Stimulated activated CD8-positive, alpha-beta memory T cell treated with anti-CD3 and anti-CD28 coated beads, Interleukin-7, amount 100 ng/mL, for 48 hours (primary cell): ENCODE results near the gene E2F1.

ENCODE experiments used
- DNase-seq, 2 donors: peaks; one replicate each; pipeline ENCODE4 v3.0.0-alpha.2; 2020; ENCODE audit warnings: low read depth in 1 of 2; ENCODE audit errors: extremely low read depth in 1 of 2

Gene E2F1

DNA sequence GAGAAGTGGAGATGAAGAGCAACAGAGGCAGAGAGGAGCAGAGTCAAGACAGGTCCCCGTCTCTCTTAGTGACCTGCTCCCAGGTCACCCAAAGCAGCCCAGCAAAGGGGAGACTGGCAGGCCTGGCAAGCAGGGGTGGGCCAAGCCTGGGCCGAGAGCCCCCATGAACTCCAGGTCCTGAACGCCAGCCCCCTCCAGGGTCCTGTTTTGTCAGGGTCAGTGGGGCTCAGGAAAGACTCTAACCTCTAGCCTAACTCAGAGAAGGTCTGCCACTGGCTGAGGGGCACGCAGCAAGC is 13.1 kb downstream of the E2F1 start:
- DNase-seq, result no peak

- DNase-seq, result no peak
These were observed 13.6 kb downstream of the E2F1 start for GRCh38 chr20:33672426-33673113.

DNA sequence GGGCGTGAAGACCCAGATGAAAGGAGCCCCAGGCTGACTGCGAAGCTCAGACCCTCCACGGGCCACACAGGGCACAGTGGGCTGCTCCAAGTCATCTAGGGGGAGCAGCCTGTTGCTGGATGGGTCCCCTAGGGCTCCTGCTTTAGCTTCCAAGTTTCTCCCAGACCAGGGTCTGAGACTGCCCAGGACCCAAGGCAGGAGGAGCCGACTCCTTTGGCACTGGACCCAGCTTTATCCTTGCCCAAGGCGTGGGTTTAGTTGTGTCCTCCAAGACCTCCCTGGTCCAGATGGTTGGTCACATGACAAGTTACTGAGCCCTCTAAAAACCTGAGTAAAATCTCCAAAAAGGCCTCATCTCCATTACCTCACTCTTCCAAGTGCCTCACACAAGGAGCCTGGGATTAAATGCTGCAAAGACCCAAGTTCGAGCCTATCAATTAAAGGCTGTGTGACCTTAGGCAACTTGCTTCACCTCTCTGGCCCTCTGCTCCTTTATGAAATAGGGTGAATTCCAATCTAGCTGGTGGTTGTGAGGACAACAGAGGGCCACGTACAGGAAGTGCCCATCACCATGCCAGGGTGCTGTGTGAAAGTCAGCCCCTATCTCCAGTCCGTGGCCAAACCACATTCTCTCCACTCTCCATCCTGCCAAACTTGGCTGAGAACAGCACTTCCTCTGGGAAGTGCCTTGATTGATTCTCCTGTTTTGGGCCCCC is 14.5 kb downstream of the E2F1 start:
- no peak for DNase-seq

GRCh38 chr20:33670715-33671499 is 15.3 kb downstream of the E2F1 start:
- no peak for DNase-seq

DNA sequence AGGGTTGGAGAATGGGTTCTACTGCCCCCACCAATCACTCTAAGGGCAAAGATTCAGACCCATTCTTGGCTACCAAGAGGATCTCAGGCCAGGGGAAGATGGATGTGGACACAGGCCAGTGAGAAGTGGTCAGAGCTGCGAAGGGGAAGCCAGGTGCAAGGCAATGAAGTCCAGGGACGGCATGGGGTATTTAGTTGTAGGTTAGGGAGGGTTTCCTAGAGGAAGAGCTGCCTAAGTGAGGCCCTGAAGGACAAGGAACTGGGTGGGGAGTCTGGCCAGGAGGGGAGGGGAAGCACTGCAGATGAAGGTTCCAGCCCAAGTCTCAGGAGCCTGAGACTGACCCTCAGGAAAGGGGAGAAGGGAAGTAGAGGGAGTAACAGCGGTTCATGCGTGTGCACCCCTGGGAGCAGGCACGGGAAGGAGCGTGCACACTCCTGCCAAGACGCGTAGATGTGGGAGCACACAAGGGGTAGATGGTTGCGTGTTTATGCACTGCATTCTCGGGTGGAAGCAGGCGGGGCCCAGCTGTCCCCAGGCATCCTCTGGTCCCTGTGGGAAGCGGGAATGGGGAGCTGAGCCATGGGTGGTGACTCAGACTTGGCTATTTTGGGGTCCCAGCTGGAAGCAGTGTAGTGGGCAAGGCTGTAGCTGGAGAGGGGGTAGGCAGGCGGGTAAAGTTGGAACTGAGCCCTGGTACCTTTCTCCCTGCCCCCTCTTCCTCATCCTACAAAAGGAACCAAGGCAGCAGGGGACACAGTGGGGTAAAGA is 16.1 kb downstream of the E2F1 start:
- DNase-seq, result no peak

- DNase-seq, result no peak
These were observed 17.0 kb downstream of the E2F1 start for GRCh38 chr20:33669224-33669623.

GRCh38 chr20:33668466-33669155 is 17.6 kb downstream of the E2F1 start:
- DNase-seq, result no peak

DNA sequence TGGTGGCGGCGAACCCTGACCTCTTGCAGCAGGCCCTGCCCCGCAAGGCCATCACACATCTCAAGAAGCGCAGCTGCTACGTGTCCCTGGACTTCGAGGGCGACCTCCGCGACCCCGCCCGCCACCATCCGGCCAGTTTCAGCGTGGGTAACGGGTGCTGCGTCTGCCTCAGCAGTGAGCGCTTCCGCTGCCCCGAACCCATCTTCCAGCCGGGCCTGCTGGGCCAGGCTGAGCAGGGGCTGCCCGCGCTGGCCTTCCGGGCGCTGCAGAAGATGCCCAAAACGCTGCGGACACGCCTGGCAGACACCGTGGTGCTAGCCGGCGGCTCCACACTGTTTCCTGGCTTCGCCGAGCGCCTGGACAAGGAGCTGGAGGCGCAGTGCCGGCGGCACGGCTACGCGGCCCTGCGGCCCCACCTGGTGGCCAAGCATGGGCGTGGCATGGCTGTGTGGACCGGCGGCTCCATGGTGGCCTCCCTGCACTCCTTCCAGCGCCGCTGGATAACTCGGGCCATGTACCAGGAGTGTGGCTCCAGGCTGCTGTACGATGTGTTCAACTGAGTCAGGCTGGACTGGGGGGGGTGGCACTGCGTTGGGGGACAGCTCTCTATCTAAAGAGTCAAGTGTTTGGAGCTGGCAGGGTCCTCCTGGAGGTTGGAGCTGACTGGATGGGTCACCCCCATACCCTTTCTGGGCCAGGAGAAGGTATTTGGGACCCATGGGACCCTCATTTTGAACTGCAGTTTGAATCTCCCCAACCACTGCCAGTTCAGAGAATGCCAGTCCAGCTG is 18.3 kb downstream of the E2F1 start:
- peak in 1 of 2 donors; percentile 61 for DNase-seq

DNA sequence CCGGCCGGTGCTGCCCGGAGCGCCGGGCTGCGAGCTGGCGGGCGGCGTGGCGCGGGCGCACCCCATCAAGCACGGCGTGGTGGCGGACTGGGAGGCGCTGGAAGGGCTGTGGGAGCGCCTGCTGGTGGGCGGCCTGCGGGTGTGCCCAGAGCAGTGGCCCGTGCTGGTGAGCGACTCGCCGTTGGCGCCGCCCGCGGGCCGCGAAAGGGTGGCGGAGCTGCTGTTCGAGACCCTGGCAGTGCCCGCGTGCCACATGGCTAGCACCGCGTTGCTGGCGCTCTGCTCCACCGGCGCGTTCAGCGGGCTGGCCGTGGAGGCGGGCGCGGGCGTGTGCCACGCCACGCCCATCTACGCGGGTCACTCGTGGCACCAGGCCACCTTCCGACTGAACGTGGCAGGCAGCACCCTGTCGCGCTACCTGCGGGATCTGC is 18.9 kb downstream of the E2F1 start:
- DNase-seq, result peak in 1 of 2 donors; percentile 33

GRCh38 chr20:33666293-33667244 is 19.6 kb downstream of the E2F1 start, which contains the start of gene ACTL10:
Gene ACTL10, plus strand, starts transcription at chr20:33666943. Its CDS starts 555 bp downstream, at chr20:33667498.
- peak; percentile 81 to 86 for DNase-seq

- no peak for DNase-seq
These were observed 21.4 kb downstream of the E2F1 start for GRCh38 chr20:33664762-33665144.

- no peak for DNase-seq
These were observed 22.0 kb downstream of the E2F1 start for GRCh38 chr20:33664085-33664761.

DNA sequence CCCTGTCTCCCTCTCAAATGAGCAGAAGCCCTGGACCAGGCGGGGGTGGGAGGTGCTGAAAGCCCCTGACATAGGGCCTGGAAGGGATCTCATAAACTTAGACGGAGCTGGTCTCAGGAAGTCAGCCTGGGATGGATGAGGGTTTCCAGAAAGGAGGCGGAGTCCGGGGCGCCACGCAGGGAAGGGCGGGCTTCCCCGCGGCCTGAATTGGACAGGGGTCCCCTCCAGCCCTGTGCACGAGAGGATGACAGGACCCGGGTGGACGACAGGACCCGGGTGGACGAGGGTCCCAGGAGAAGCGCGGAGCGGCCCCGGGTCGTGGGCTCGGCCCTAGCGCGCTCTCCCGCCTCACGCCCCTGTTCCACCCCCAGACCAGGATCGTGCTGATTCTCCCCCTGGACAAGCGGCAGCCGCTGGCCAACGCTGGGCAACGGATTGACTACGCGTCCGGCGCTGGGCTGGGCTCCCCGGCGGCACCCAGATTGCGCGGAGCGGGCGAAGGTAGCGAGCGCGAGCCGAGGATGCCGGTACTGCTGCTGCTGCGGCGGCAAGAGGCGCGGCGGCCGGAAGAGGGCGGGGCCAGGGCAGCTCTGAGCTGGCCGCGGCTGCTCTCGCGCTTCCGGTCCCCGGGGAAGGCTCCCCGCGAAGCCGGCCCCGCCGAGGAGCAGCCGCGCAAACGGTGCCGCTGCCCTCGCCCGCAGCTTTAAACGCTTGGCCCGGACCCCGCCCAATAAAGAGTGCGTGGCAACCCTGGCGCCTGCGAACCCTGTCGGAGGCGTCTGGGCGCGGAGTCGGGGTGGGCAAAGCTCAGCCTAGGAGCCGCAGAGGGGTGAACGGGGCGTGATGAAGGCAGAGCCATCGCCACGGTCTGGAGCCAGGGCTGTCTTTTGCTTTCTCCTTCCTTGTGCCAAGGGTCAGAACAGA is 22.8 kb downstream of the E2F1 start:
- DNase-seq, result peak; percentile 73 to 76

DNA sequence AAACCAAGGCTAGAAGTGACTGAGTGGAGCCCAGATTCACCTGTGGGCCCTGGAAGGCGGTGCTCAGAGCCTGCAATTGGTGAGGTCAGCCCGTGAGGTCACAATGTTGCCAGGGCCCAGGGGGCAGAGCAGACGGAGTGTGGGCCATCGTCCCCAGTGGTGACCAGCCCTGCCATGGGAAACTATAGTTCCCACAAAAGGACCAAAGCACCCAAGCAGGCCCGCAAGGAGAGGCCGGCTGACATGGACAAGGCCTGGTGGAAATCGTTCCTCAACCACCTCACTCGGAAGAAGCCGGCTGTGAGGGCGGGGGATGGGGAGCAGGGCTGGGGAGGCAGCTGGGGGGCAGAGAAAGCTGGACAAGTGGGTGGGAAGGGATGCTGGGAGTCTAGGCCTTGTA is 24.0 kb downstream of the E2F1 start, which contains the start of gene C20orf144:
Gene C20orf144, plus strand, starts transcription at position 156 of the 400 bp plus-strand sequence. Its CDS starts 19 bp downstream, at position 175.
- DNase-seq, result no peak

DNA sequence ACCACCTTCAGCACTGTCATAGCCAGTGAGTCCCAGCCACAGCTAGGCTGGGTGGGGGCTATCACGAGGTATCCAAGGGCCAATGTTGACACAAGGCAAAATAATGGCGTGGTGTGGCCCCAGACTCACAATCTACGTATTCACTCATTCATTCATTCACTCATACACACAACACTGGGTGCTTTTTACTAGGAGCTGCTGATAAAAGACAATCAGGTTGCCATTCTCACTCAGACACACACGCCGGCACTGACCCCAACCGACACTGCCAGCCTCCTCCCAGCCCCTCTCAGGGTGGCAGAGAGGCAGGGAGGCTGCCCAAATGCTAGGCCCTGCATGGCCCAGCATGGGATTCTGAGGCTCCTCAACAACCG is 25.5 kb downstream of the E2F1 start:
- DNase-seq, result no peak

GRCh38 chr20:33660035-33660684 is 26.0 kb downstream of the E2F1 start:
- no peak for DNase-seq
